Placental pericyte (primary cell): ENCODE measurements around the gene YOD1. TPM values are rescaled to one million over a fixed set of nuclear protein-coding genes. Genes with fewer than 3 reads are reported as not detected.

Experiments
- total RNA-seq: library from RNA; depleted of rRNA; stranded (reverse); fragments of >200 nt; gene quantifications from 2 replicates; pipeline ENCODE4 v1.2.3, GENCODE V29; 2012

YOD1 gene
- 6.1 and 13.5 TPM in 2 replicates for total RNA-seq

DNA sequence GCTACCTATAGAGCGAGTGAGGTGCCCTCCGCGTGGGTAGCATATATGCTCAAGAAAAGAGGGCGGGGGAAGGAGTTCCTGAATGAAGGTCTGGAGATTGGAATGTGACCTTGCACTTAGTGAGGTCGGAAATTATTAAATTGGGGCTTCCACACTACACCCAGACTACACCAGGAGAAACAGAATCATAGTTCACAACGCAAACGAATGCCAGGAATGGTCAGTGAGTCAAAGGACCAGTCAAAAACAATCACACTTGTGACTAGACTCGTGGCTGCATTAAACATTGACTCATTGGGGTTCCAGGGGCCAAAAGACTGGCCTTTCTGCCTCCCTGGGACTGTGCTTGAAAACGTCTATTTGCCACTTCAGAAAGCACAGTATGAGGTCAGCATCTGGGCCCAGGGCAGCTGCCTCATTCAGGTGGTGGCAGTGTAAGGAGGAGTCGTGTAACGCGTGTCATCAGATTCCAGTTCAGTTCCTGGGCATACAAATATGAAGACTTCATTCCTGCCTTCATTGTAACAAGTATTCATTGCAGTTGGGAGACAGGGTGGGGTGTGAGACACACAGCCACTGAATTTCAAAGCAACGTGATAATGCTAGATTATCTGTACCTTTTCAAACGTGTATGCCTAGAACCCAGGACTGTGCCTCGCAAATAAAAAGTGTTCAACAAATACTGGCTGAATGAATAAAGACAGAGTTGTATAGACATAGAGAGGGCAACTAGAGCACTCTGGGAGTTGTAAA, at the start of gene YOD1:
TSS of gene YOD1 (minus strand) at position 18 of the 753 bp plus-strand sequence. CDS start 178 bp downstream, outside the sequence.

GRCh38 chr1:207088701-207089626, 38.0 kb upstream of the YOD1 start, which contains the start of gene C4BPB:
C4BPB (plus strand) TSS chr1:207088860; CDS start chr1:207089532, 672 bp downstream.

DNA sequence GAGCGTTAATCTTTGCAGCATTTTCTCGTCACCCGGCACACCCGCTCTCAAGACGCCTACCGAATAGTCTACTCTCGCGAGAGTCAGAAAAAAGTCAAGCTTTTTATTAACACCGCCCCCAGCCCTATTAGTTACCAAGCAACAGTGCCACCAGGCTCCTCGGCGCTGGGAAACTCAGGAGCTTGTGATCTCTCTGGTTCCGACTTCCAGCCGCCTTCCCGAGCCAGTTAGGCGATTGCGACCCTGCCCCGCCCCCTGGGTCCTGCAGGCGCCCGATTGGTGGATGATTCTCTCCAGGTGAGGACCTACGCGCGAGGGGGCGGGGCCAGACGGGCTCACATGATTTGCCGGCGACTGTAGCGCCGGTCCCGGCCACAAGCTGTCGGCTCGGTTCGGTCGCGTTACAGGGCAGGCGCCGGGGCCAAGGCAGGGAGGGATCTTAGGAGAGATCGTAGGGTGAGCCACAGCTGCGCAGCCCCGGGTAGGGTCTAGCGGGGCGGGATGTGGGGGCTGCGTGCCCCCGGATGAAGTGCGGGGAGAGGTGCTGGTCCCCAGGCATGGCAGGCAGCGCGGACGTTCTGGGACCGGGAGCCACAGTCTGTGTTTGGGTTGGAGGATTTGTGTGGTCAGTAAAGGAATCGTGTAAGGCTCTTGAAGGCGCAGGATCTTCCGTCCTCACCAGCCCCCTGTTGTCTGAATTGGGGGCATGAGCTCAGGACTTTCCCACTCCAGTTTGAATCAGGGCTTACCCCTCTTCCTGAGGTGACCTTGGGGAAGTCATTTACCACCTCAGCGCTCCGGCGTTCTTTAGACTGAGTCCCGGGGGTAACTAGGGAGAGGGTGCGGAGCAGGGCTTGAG, 2.1 kb upstream of the YOD1 start, which contains the start of gene PFKFB2:
TSS of gene PFKFB2 (plus strand) at position 365 of the 859 bp plus-strand sequence. CDS start 1,443 bp downstream, outside the sequence.

DNA sequence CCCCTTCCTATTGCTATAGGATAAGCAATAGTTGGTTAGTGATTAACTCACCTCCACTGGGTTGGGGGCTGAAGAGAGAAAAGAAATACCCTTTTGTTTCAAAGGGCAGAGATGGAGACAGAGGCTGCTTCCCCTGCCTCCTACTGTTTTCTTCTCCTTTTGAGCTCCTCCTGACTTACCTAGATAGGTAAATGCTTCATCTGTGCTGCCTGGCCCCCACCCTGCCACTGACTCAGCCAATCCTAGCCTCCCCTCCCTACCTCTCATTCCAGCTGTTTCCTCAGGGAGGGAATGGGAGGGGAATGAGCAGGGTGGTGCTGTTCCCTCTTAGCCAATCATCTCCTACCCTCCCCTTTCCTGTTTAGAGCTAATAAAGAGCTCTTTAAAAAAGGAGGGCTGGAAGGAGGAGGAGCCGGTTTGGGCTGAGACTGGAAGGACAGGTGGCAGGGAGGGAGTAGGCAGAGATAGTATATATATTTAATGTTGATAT, 18.4 kb downstream of the YOD1 start, which contains the start of gene C1orf116:
TSS of gene C1orf116 (minus strand) at position 229 of the 490 bp plus-strand sequence. CDS start 5,158 bp downstream, outside the sequence.

Other genes starting within 250 kb of the YOD1 start
- 0.29 and 0.44 TPM in 2 replicates for gene IL20, start 185.6 kb downstream of the YOD1 start, total RNA-seq
- gene IL24, start 153.8 kb downstream of the YOD1 start, total RNA-seq = 164 and 175 TPM in 2 replicates
- gene FCMR, start 129.3 kb downstream of the YOD1 start, total RNA-seq = 4.3 and 7.7 TPM in 2 replicates
- gene PIGR, start 104.7 kb downstream of the YOD1 start, total RNA-seq = not detected in 2 replicates
- not detected in 2 replicates for gene FCAMR, start 80.7 kb downstream of the YOD1 start, total RNA-seq
- 0.14 TPM in 1 of 2 replicates, not detected in the other for gene C1orf116, start 18.5 kb downstream of the YOD1 start, total RNA-seq
- 5.3 and 7.4 TPM in 2 replicates for gene PFKFB2, start 2.1 kb upstream of the YOD1 start, total RNA-seq
- 0.72 and 2.4 TPM in 2 replicates for gene C4BPB, start 37.7 kb upstream of the YOD1 start, total RNA-seq
- gene C4BPA, start 53.0 kb upstream of the YOD1 start, total RNA-seq = not detected in 2 replicates